OCI-LY3 (cell line): ENCODE results near the gene ANKRD2.

ENCODE experiments used
- H2AFZ ChIP-seq: fragments of 200-600, 300-600 bp; shearing (Covaris generic); 2 replicates; pipeline ENCODE4 v1.6.0; 2014; ENCODE audit warnings: antibody characterized with exemption, low read depth, low read length
- H3K27ac ChIP-seq: fragments of 200-600, 300-600 bp; sonication (generic); 2 replicates; pipeline ENCODE4 v1.5.1; 2014; ENCODE audit warnings: mild to moderate bottlenecking, low read length, moderate library complexity, mixed read lengths
- H3K27me3 ChIP-seq: fragments of 200-600, 300-600 bp; sonication (generic); 2 replicates; pipeline ENCODE4 v1.6.1; 2014; ENCODE audit warnings: low read depth, low read length, mixed read lengths
- H3K36me3 ChIP-seq: fragments of 200-600, 300-600 bp; sonication (generic); replicated peaks from 2 replicates; pipeline ENCODE3; 2014; ENCODE audit warnings: low read depth, low read length, mixed read lengths
- H3K4me1 ChIP-seq: fragments of 300-600, 200-600 bp; sonication (generic); 2 replicates; pipeline ENCODE4 v1.6.1; 2014; ENCODE audit warnings: low read length, mixed read lengths
- H3K4me2 ChIP-seq: fragments of 200-600, 300-600 bp; sonication (generic); 2 replicates; pipeline ENCODE4 v1.6.1; 2014; ENCODE audit warnings: low read length, mixed read lengths
- H3K4me3 ChIP-seq: fragments of 300-600, 200-600 bp; sonication (generic); 2 replicates; pipeline ENCODE4 v1.5.1; 2014; ENCODE audit warnings: antibody characterized with exemption, mild to moderate bottlenecking, low read length, moderate library complexity
- H3K79me2 ChIP-seq: fragments of 300-600, 200-600 bp; shearing (Covaris generic); 2 replicates; pipeline ENCODE4 v1.6.1; 2014; ENCODE audit warnings: mild to moderate bottlenecking, low read length, mixed read lengths
- H3K9ac ChIP-seq: fragments of 300-600, 200-600 bp; shearing (Covaris generic); 2 replicates; pipeline ENCODE4 v1.6.0; 2014; ENCODE audit warnings: mild to moderate bottlenecking, low read length, moderate library complexity
- H3K9me3 ChIP-seq: fragments of 200-600, 300-600 bp; shearing (Covaris generic); 2 replicates; pipeline ENCODE4 v1.6.1; 2014; ENCODE audit warnings: low read length, mixed read lengths; ENCODE audit not compliant: insufficient read depth
- H4K20me1 ChIP-seq: fragments of 200-600, 300-600 bp; sonication (generic); 2 replicates; pipeline ENCODE4 v1.6.1; 2016; ENCODE audit warnings: low read length, mixed read lengths; ENCODE audit not compliant: insufficient read depth
- CTCF ChIP-seq: fragments of 200-600, 300-600 bp; sonication (generic); IDR thresholded peaks from 2 replicates; pipeline ENCODE4 v1.5.1; 2014; ENCODE audit warnings: antibody characterized with exemption, low read length, low read depth
- EZH2phosphoT487 ChIP-seq: fragments of 200-600 bp; shearing (Covaris generic); IDR thresholded peaks from 2 replicates; pipeline ENCODE4 v1.6.1; 2018; ENCODE audit warnings: antibody characterized with exemption, mixed run types, low read depth

Gene ANKRD2

GRCh38 chr10:97583476-97583875 lies 10.9 kb downstream of the ANKRD2 start:
- TF ChIP-seq CTCF = no peak
- no peak for TF ChIP-seq EZH2phosphoT487
- H3K4me2 ChIP-seq = no peak overlapping the region
- no peaks in the 10 kb centered on the region for H4K20me1 ChIP-seq
- H3K79me2 ChIP-seq = no peaks in the 10 kb centered on the region
- H2AFZ ChIP-seq = no peak overlapping the region
- H3K9me3 ChIP-seq = no peaks in the 10 kb centered on the region
- H3K27me3 ChIP-seq = no peaks in the 10 kb centered on the region
- no peak overlapping the region for H3K4me3 ChIP-seq
- H3K27ac ChIP-seq = no peak overlapping the region
- H3K36me3 ChIP-seq = no peaks in the 10 kb centered on the region
- no peaks in the 10 kb centered on the region for H3K4me1 ChIP-seq
- no peak overlapping the region for H3K9ac ChIP-seq

GRCh38 chr10:97584060-97584797 lies 11.7 kb downstream of the ANKRD2 start, which contains the start of gene HOGA1:
HOGA1 (plus strand) TSS chr10:97584389; CDS start chr10:97584704, 315 bp downstream.
- Histone ChIP-seq H2AFZ (no peak within 1 kb of the TSS), H3K9me3 (no peaks in the 10 kb centered on the region), H3K79me2 (no peaks in the 10 kb centered on the region), H3K27ac (no peak within 1 kb of the TSS), H3K27me3 (no peaks in the 10 kb centered on the region), H3K4me3 (no peak within 1 kb of the TSS), H4K20me1 (no peaks in the 10 kb centered on the region), H3K9ac (no peak within 1 kb of the TSS), H3K4me2 (no peak within 1 kb of the TSS), H3K4me1 (no peaks in the 10 kb centered on the region), H3K36me3 (no peaks in the 10 kb centered on the region)
- no peak for TF ChIP-seq CTCF
- no peak for TF ChIP-seq EZH2phosphoT487

- H2AFZ ChIP-seq = no peak overlapping the region
- no peaks in the 10 kb centered on the region for H3K79me2 ChIP-seq
- no peaks in the 10 kb centered on the region for H3K9me3 ChIP-seq
- H3K4me3 ChIP-seq = no peak overlapping the region
- H3K4me1 ChIP-seq = no peaks in the 10 kb centered on the region
- H3K27me3 ChIP-seq = no peaks in the 10 kb centered on the region
- no peaks in the 10 kb centered on the region for H4K20me1 ChIP-seq
- TF ChIP-seq EZH2phosphoT487 (no peak), CTCF (no peak)
- H3K36me3 ChIP-seq = no peaks in the 10 kb centered on the region
- H3K27ac ChIP-seq = no peak overlapping the region
- no peak overlapping the region for H3K9ac ChIP-seq
- no peak overlapping the region for H3K4me2 ChIP-seq
Measured at GRCh38 chr10:97584798-97585438, 12.3 kb downstream of the ANKRD2 start.

GRCh38 chr10:97585439-97585811 lies 12.8 kb downstream of the ANKRD2 start:
- Histone ChIP-seq H3K27me3 (no peaks in the 10 kb centered on the region), H4K20me1 (no peaks in the 10 kb centered on the region), H3K4me2 (no peak overlapping the region), H2AFZ (no peak overlapping the region), H3K79me2 (no peaks in the 10 kb centered on the region), H3K4me3 (no peak overlapping the region), H3K27ac (no peak overlapping the region), H3K9me3 (no peaks in the 10 kb centered on the region), H3K4me1 (no peaks in the 10 kb centered on the region), H3K9ac (no peak overlapping the region), H3K36me3 (no peaks in the 10 kb centered on the region)
- TF ChIP-seq CTCF = no peak
- TF ChIP-seq EZH2phosphoT487 = no peak
